ENCODE results near the gene GPC5. TPM values are rescaled to one million over a fixed set of nuclear protein-coding genes. Genes with fewer than 3 reads are reported as not detected.

The GPC5 gene
- total RNA-seq, 1 donor from 2014 or later, result 0.99 TPM

DNA sequence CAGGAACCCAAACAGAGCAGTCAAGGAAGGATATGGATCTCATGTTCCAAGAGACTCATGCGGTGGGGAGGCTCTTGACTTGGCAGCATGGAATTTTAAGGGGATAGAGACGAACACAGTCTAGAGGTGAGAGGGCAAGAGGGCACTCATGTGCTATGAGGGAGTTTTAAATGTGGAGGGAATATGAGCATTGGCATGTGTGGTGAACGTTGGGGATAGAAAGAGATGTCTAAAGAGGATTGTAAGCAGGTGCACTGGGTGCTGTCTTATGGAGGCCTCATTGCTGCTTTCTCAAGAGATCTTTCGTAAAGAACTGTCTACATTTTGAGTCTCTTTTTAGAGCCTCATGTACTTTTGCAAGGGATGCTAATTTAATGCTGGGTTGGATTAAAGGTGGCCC lies 1227.9 kb downstream of the GPC5 start:
- H3K27me3 Mint-ChIP-seq (ENCODE audit: low read depth), result peaks cover 3% of the 10 kb centered on the region
- no peak overlapping the region for H3K4me3 Mint-ChIP-seq (ENCODE audit: unreplicated experiment)
- H3K9me3 Mint-ChIP-seq (ENCODE audit: low read depth), result no peaks in the 10 kb centered on the region
- DNase-seq (ENCODE audit: low spot score), result no peak
- no peaks in the 10 kb centered on the region for H3K4me1 Mint-ChIP-seq (ENCODE audit: low read depth)
- no peak for TF ChIP-seq CTCF (IDR thresholded peaks at IDR 0.05)
- no peak overlapping the region for H3K27ac Mint-ChIP-seq (ENCODE audit: unreplicated experiment)
- H3K36me3 Mint-ChIP-seq (ENCODE audit: low read depth), result no peaks in the 10 kb centered on the region

- TF ChIP-seq CTCF (IDR thresholded peaks at IDR 0.05), result no peak
- Mint-ChIP-seq H3K36me3 (ENCODE audit: low read depth) (no peaks in the 10 kb centered on the region), H3K4me3 (ENCODE audit: unreplicated experiment) (no peak overlapping the region), H3K27me3 (ENCODE audit: low read depth) (peaks cover 4% of the 10 kb centered on the region), H3K27ac (ENCODE audit: unreplicated experiment) (no peak overlapping the region), H3K4me1 (ENCODE audit: low read depth) (no peaks in the 10 kb centered on the region), H3K9me3 (ENCODE audit: low read depth) (peaks cover 8% of the 10 kb centered on the region)
- no peak for DNase-seq (ENCODE audit: low spot score)
These were observed 1242.5 kb downstream of the GPC5 start for GRCh38 chr13:92640936-92641335.

GRCh38 chr13:92649140-92649813 lies 1250.9 kb downstream of the GPC5 start:
- Mint-ChIP-seq H3K27me3 (ENCODE audit: low read depth) (peaks cover 22% of the 10 kb centered on the region), H3K9me3 (ENCODE audit: low read depth) (no peaks in the 10 kb centered on the region), H3K27ac (ENCODE audit: unreplicated experiment) (no peak overlapping the region), H3K4me3 (ENCODE audit: unreplicated experiment) (no peak overlapping the region), H3K36me3 (ENCODE audit: low read depth) (no peaks in the 10 kb centered on the region), H3K4me1 (ENCODE audit: low read depth) (no peaks in the 10 kb centered on the region)
- DNase-seq (ENCODE audit: low spot score), result no peak
- TF ChIP-seq CTCF (IDR thresholded peaks at IDR 0.05), result no peak

DNA sequence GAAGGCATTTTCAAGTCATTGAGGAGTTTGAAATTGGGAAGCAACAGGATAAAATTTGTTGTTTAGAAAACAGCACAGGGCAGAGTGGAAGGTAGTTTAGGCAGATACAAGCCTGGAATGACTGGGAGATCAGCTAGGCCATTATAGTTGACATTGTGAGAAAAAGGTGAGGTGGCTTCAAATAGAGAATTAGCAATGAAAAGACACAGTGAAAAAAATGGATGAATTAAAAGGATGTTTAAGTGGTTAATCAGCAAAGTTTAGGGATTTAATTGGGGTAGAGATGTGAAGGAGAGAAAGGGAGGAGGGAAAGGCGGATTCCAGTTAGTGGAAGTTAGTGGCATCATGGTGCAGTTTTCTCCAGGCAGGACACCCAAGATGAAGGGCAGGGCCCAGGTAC lies 1257.7 kb downstream of the GPC5 start:
- no peak for DNase-seq (ENCODE audit: low spot score)
- TF ChIP-seq CTCF (IDR thresholded peaks at IDR 0.05), result no peak
- Mint-ChIP-seq H3K9me3 (ENCODE audit: low read depth) (no peaks in the 10 kb centered on the region), H3K4me3 (ENCODE audit: unreplicated experiment) (no peak overlapping the region), H3K27me3 (ENCODE audit: low read depth) (peaks cover 22% of the 10 kb centered on the region), H3K27ac (ENCODE audit: unreplicated experiment) (no peak overlapping the region), H3K4me1 (ENCODE audit: low read depth) (peaks cover 7% of the 10 kb centered on the region), H3K36me3 (ENCODE audit: low read depth) (no peaks in the 10 kb centered on the region)

DNA sequence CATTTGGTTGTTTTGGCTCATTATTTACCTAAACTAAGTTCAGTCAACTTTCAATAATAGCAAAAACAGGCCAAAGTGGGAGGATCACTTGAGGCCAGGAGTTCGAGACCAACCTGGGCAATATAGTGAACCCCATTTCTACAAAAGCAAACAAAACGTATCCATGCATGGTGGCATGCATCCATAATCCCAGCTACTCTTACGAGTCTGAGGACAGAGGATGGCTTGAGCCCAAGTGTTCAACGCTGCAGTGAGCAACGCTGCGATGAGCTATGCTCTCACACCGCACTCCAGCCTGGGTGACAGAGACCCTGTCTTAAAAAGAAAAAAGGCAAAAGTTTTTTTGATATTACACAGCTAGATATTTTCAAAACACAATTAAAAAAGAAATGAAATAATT lies 1258.2 kb downstream of the GPC5 start:
- DNase-seq (ENCODE audit: low spot score), result no peak
- no peak for TF ChIP-seq CTCF (IDR thresholded peaks at IDR 0.05)
- no peak overlapping the region for H3K4me3 Mint-ChIP-seq (ENCODE audit: unreplicated experiment)
- peaks cover 19% of the 10 kb centered on the region for H3K27me3 Mint-ChIP-seq (ENCODE audit: low read depth)
- no peak overlapping the region for H3K27ac Mint-ChIP-seq (ENCODE audit: unreplicated experiment)
- peaks cover 7% of the 10 kb centered on the region for H3K4me1 Mint-ChIP-seq (ENCODE audit: low read depth)
- H3K9me3 Mint-ChIP-seq (ENCODE audit: low read depth), result no peaks in the 10 kb centered on the region
- no peaks in the 10 kb centered on the region for H3K36me3 Mint-ChIP-seq (ENCODE audit: low read depth)

Data from chondrocyte (in vitro differentiated cells).